Activated CD4-positive, alpha-beta T cell treated with anti-CD3 and anti-CD28 coated beads, Interleukin-10, Interleukin-2, amounts not matched to agents 100 ng/mL and 50 ng/mL, durations not matched to agents 16 hours and 8 hours (primary cell): ENCODE results near the gene BMP8B.

ENCODE experiments used
- DNase-seq: peaks from one replicate; pipeline ENCODE4 v3.0.0-alpha.2; 2020

The BMP8B gene

GRCh38 chr1:39717809-39718208 is 70.9 kb downstream of the BMP8B start:
- no peak for DNase-seq

- no peak for DNase-seq
These were observed 75.1 kb downstream of the BMP8B start for GRCh38 chr1:39713557-39713956.

- no peak for DNase-seq
These were observed 76.7 kb downstream of the BMP8B start for GRCh38 chr1:39711966-39712340.

GRCh38 chr1:39711104-39711965 is 77.3 kb downstream of the BMP8B start:
- no peak for DNase-seq

- no peak for DNase-seq
These were observed 81.2 kb downstream of the BMP8B start for GRCh38 chr1:39707506-39707905.
